Measurements from ENCODE around the gene RPL11. TPM values are rescaled to one million over a fixed set of nuclear protein-coding genes. Genes with fewer than 3 reads are reported as not detected.
A peak's percentile ranks its signal among the peaks of the same experiment; 100 is the strongest.
"Not testable (repeated sequence)": the region's sequence is repeated elsewhere in the genome, so short reads cannot be mapped to it uniquely, and the experiment has no call there.

Gene RPL11
- total RNA-seq, 1 experiment from 2014 or later: 2,017 TPM

DNA sequence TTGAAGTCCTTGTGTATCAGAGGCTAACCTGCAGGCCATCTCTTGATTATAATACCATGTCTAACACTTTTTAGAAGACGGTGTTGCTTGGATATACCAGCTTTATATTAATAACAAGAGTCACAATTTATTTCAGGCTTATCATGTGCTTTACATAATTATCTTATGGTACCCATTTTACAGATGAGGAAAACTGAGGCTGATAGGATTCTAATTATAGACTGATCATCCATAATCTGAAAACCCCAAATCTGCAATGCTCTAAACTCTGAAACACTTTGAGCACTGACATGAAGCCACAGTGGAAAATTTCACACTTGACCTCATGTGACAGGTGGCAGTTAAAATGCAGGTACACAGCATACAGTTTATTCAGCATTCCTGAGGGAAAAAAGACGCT lies 7.2 kb upstream of the RPL11 start:
- DNase-seq (ENCODE audit: low read depth): no peak

DNA sequence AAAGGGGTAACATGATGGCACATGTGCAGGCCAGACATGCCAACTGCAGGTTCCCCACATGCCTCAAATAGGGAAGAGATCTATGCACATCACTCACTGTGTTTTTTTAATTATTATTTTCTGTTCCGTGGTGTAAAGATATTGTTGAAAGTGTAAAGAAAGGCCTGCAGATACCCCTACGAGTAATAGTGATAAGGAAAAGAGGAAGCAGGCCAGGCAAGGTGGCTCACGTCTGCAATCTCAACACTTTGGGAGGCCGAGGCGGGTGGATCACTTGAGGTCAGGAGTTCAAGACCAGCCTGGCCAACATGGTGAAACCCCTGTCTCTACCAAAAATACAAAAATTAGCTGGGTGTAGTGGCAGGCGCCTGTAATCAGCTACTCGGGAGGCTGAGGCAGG lies 6.4 kb upstream of the RPL11 start:
- not testable (repeated sequence) for DNase-seq (ENCODE audit: low read depth)

DNA sequence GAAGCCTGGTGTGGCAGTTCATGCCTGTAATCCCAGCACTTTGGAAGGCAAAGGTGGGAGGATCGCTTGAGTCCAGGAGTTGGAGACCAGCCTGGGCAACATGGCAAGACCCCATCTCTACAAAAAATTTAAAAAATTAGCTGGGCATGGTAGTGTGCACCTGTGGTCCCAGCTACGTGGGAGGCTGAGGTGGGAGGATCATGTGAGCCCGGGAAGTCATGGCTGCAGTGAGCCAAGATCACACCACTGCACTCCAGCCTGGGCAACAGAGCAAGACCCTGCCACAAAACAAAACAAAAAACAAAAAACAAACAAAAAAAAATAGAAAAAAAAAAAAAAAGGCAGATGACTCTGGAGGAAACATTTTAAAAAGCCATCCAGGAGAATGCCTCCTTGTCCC lies 3.9 kb upstream of the RPL11 start:
- DNase-seq (ENCODE audit: low read depth): not testable (repeated sequence)

DNA sequence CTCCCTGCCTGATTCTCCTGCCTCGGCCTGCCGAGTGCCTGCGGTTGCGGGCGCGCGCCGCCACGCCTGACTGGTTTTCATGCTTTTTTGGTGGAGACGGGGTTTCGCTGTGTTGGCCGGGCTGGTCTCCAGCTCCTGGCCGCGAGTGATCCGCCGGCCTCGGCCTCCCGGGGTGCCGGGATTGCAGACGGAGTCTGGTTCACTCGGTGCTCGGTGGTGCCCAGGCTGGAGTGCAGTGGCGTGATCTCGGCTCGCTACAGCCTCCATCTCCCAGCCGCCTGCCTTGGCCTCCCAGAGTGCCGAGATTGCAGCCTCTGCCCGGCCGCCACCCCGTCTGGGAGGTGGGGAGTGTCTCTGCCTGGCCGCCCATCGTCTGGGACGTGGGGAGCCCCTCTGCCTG lies 3.3 kb upstream of the RPL11 start:
- not testable (repeated sequence) for DNase-seq (ENCODE audit: low read depth)

DNA sequence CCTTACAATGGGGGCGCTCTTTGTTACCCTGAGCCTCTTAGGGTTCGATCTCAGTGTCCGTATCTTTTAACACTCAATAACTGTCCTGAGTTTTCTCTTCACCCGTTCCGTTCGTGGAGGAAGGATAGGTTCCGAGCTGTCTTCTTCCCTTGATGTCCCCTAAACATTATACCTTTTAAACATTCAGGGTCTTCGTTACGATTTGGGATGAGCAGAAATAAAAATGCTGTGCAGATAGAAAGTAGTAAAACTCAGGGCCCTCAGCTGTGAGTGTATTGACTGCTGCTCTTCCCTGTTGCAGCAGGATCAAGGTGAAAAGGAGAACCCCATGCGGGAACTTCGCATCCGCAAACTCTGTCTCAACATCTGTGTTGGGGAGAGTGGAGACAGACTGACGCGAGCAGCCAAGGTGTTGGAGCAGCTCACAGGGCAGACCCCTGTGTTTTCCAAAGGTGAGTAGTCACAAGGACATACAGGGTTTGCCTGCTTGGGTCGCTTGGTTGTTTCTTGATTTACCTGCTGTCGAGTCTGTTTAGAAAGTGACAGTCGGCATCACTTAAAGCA lies 784 bp downstream of the RPL11 start:
- no peak for DNase-seq (ENCODE audit: low read depth)

DNA sequence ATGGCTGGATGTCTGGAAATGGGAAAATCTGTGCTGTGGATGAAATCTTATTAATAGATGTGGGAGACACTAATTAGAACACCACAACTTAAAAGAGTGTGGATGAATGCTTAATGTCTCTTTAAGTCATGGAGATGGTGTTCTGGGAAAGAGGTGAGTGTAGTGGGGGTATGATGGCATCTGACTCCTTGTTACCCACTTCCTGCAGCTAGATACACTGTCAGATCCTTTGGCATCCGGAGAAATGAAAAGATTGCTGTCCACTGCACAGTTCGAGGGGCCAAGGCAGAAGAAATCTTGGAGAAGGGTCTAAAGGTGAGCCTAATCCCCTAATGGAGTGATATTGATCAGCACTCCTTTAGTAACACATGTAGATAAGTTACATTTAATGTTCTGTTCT lies 2.0 kb downstream of the RPL11 start:
- peak; percentile 45 for DNase-seq (ENCODE audit: low read depth)

DNA sequence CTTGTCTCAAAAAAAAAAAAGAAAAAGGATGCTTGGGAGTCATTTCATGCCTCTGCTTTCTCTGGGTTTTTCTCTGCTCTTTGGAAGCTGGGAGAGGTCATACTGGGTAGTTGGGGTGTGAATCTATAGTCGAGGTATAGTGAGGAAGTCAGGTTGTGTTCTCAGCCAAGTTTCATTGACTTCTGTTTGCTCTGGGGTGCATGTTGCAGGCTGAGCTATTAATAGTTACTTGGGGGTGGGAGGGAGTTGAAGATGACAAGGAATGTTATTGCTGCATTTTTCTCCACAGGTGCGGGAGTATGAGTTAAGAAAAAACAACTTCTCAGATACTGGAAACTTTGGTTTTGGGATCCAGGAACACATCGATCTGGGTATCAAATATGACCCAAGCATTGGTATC lies 2.8 kb downstream of the RPL11 start:
- no peak for DNase-seq (ENCODE audit: low read depth)

DNA sequence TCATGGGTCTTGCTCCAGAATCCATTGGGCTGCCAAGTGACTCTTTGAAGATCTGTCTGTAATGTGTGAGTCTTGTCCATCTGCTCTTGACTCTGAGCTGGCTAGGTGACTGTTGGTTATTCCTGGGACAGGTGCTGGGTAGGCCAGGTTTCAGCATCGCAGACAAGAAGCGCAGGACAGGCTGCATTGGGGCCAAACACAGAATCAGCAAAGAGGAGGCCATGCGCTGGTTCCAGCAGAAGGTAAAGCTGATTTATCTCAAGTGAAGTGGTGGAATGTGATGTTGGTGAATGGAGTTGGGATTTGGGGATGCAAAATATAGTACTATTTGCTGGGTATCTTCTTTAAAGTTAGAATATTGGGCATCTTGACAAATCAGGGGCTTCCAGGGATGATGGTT lies 4.1 kb downstream of the RPL11 start:
- DNase-seq (ENCODE audit: low read depth): no peak

DNA sequence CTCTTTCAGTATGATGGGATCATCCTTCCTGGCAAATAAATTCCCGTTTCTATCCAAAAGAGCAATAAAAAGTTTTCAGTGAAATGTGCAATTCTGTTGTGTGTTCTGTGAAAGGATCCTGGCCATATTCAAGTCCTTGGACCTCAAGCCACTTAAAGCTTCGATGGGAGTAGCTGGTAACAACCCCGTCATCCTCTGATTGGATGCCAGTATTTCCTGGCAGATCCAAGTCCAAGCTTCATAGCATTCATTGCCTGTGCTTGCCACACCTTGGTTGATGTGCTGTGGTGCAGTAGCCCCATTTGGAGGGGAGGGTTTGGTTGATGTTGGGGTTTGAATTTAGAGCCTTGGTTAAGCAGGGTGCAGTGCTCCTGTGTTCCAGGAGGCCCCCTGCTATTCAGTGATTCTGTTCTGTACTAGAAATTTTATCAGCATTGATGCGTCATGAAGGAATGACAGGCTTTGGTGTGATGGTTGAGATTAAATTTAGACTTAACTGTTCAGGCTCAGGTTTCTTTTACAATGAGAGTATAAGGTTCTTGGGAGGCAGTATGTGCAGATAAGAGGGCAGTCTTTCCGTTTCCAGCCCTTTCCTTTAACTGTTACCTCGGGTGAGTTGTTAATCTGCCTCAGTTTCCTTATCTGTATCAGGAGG lies 4.9 kb downstream of the RPL11 start:
- DNase-seq (ENCODE audit: low read depth): no peak

DNA sequence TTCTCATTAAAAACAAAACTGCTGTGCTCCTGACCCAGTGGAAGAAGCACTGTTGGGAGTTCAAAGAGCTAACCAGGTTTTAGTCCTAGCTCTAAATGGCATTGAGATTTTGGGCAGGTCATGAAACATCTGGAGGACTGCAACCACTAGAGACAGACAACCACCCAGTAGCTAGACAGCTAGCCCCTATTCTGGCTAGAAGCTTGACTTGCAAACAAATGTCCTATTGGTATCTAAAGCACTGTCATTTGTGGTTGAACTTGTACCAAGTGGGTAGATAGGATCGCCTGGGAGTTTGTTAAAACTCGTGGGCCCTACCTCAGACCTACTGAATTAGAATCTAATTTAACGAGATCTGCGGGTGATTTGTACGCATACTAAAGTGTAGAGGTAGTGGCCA lies 6.9 kb downstream of the RPL11 start:
- no peak for DNase-seq (ENCODE audit: low read depth)

DNA sequence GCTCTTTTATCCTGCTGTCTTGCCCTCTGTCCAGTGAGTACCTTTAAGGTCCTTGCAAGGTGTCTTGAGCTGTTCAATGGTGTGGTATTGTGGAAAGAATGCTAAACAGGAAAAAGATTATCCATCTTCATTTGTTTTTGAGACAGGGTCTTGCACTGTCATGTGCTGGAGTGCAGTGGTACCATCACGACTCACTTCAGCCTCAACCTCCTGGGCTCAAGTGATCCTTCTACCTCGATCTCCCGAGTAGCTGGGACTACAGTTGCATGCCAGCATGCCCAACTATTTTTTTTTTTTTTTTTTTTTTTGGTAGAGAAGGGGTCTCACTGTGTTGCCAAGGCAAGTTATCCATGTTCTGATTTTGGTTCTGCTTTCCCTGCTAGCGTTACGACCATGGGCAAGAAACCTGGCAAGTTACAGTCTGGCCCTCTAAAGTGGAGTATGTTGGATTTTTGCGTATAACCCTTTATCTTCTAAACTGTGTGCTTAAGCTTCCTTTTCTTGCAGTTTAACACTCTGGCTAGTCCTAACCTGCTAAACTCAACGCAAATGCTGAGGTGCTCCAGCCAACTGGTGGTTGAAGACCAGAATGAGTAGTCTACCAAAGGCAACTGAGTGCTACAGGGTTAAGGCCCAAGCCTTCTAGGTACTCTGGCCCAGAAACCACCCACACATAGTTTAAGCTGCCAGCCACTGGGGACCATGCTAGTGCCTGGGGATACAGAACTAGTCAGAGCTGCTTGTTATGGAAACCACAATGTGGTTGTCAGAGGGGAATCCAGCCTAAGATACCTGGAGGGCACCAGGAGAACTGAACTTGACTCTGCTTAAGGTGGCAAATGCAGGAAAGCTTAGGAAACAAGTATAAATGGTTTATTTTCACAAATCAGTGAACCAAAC lies 7.9 kb downstream of the RPL11 start:
- no peak for DNase-seq (ENCODE audit: low read depth)

DNA sequence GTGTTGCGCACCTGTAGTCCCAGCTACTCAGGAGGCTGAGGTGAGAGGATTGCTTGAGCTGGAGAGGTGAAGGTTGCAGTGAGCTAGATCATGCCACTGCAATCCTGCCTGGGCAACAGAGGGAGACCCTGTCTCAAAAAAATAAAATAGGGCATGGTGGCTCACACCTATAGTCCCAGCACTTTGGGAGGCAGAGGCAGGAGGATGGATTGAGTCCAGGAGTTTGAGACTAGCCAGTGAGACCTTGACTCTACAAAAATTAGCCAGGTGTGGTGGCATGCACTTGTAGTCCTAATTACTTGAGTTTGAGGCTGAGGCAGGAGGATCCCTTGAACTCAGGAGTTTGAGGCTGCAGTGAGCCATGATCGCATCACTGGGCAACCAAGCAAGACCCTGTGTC lies 9.7 kb downstream of the RPL11 start:
- DNase-seq (ENCODE audit: low read depth): no peak

DNA sequence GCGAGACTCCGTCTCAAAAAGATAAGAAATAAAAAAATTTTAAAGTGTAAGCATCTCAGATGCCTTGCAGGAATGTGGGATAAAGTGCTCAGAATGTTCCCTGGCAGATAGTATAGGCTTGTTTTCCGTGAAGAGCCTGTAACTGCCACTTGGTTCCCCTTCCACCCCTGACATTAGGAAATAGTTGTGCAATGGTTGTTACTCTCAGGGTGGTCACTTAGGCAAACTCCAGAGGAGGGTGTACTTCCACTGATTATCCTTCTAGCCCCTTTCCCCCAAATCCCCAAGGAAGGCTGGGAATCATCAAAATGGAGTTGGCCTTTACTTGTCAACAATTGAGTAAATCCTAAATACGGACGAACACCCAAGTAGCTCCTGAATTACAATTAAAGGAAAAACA lies 10.4 kb downstream of the RPL11 start:
- no peak for DNase-seq (ENCODE audit: low read depth)

DNA sequence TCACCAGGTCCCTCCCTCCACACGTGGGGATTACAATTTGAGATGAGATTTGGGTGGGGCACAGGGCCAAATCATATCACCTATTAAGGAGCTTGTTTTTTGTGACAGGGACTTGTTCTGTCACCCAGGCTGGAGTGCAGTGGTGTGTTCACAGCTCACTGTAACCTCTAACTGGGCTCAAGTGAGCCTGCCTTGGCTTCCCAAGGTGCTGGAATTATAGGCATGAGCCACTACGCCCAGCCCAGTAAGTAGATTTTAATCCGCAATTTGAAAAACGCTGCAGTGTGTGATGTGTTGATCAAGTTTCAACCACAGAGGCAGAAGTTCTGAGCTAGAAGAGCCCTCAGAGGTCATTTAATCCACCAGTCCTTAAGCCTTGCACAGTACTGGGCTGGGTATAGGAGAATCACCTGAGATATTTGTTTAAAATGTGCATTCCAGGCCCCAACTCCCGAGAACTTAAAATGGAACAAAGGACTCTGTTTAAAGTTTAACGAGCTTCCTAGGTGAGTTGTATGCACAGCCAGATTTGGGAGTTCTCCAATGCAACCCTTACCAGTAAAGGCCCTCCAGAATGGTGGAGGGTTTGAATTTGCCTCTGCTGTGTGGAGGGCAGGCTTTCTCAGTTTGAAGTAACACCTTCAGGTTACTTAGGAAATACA lies 13.4 kb downstream of the RPL11 start:
- no peak for DNase-seq (ENCODE audit: low read depth)

DNA sequence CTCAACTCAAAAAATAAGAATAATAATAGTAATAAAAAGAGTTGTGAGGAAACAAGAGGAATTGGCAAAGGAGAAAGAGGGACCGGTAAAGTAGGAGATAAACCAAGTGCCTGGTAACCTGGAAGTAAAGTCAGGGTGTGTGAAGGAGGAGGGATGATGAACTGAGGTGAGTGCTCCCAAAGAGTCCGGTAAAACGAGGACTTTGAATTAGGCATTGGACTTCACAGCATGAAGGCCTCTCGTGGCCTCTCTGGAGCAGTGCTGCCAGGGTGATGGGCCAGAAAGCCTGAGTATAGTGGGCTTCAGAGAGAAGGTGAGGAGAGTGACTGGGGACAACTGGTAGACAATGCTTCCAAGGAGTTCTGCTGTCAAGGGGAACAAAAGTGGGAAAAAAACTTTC lies 17.6 kb downstream of the RPL11 start:
- DNase-seq (ENCODE audit: low read depth): no peak

DNA sequence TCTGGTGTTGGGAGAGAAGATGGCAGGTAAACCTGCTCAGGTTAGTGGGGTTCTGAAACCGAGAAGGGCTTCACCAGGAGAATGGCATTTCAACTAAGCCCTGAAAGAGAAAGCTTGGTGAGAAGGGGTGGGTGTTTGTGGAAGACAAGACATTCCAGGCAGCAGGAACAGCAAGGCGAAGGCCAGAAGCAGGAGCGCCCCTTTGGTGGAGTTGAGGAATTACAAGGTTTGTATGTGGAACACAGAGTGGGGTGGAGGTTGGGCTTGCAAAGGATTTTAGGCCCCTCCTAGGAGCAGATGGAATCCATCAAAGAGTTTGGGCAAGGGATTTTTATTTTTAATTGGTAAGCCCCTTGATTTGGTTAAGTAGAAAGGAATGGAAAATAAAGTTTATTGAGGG lies 26.9 kb downstream of the RPL11 start:
- peak; percentile 56 for DNase-seq (ENCODE audit: low read depth)

DNA sequence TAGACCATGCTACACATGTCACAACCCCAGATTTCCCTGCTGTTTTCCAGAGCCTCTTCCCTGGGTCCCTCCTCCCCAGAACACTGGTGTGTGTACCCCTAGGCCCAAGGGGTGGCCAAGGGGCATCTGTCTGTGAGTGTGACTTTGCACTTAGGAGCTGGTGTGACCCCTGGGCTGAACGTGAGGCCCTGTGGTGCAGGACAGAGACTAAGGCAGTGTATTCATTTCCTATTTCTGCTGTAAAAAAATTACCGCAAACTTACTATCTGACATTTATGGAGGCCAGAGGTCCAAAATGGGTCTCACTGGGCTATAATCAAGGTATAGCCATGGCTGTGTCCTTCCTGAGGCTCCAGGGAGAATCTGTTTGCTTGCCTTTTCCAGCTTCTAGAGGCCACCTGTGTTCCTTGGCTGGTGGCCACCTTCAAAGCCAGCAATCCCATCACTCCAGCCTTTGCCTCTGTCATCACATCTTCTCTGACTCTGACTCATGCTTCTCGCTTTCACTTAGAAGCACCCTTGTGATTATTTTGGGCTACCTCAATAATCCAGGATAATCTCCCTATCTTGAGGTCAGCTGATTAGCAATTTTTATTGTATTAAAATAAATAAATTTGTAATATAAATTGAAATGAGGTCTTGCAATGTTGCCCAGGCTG lies 27.7 kb downstream of the RPL11 start:
- DNase-seq (ENCODE audit: low read depth): peak; percentile 28

DNA sequence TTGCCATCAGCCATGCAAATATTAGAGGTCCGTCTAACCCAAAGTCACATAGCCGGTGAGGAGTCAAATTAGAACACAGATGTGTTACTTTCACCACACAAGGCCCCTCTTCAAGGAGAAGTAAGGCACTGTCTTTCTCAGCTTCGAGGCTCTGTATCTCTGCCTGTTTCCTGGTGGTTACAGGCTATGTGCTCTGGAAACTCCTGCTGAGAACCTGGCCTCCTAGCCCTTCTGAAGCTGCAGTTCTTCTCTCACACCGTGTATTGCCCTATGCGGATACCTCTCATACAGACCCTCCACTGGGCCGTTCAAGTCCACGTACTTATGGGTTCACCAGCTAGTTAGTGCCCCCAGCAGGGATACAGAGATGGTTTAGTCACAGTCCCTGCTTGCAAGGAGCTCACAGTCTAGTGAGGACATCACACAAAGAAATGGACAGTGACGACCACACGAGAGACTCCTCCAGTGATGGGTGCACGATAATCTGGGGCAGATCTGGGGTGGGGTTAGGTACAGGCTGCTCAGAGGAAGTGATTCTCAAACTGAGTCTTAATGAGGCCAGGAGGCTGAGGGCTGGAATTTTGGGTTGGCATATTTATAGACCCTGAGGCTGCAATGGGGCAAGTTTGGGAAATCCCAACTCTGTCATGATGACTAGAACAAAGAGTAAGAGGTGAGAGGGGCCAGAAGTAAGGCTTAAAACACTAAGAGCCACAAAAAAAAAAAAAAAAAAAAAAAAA lies 28.8 kb downstream of the RPL11 start:
- no peak for DNase-seq (ENCODE audit: low read depth)

DNA sequence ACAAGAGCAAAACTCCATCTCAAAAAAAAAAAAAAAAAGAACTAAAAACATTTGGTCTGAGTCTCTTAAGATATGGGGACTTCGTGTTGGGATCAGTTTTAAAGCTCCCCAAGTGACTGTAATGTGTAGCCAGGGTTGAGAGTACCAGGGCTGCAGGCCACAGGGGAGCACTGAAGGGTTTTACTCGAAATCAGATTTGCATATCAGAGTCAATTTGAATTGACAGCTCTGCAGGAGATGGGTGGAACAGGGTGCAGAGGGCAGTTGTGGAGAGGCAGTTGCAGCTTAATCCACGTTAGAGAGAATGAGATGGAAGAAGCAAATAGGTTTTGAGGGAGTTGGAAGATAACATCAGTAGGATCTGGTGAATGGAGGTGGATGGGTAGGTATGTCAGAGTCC lies 31.0 kb downstream of the RPL11 start:
- no peak for DNase-seq (ENCODE audit: low read depth)

DNA sequence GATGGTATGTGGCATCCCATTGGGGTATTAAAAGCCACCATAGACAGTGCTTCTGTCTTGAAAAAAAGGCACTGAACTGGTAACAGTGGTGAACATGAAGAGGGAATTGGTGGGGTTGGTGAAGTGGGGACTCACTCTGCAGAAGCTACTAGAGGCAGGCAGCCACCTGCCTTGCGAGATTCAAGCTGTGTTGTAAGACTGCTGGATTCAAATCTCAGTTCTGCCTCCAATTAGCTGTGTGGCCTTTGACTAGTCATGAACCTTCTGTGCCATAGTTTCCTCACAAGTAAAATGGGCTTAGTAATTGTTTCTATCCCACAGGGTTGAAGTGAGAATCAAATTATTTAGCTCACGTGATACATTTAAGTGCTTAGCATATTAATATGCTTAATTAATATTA lies 35.1 kb downstream of the RPL11 start:
- no peak for DNase-seq (ENCODE audit: low read depth)

DNA sequence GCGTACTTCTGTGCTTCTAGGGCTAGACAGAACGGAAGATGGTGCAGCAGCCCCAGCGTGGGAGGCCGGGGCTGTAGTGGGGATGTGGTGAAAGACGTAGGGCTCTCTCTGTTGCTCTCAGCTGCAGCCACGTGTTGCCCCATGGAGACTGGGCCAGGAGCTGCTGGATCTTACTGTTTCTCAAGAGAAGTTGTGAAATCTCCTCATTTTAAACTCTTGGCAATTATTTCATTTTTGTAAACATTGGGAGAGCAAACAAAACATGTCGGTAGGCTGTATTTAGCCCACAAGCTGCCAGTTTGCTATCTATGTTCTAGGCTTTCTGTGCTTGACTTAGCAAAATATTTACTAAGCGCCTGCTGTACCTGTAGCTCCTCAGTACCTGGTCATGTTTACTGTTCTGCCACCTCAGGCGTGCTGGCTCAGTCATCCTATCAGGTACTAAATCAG lies 35.8 kb downstream of the RPL11 start:
- DNase-seq (ENCODE audit: low read depth): no peak
